GM19467 (cell line): ENCODE data around the gene UBE2J2.

Source experiments
- ATAC-seq: cut with Tn5 transposase; IDR thresholded peaks from one replicate; pipeline ENCODE4 v1.9.1; 2021; ENCODE audit warnings: mild to moderate bottlenecking, moderate library complexity; ENCODE audit not compliant: unreplicated experiment

Gene UBE2J2

DNA sequence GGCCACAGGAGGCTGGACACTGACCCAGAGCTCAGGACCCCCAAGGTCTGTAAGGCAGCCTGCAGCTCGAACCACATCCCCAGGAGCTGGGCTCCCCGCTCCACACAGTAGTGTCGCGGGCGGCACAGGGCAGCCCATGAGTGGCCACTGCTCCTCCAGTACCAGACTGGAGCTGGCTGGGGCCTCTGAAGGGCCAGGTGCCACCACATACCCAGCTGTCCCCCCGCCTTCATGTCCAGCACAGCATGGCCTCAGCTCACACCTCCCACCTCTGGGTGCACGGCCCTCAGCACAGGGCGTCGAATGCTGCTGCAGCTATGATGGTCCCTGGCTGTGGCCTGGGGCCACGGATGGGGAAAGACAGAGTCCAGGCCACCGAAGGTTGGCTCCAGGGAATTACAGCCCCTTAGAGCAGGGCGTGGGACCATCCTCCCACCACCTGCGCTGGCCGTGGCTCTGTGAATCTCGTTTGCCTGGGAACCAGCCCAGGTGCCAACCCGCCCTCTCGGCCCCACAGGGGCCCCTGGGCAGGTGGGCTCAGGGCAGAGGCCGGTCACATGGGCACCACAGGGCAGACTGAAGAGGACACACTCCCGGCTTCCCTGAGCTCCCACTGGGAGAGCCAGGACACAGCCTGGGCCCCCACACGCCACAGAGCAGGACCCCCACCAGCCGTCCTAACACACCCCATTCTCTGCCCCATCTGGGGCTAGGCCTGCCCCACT is 57.6 kb downstream of the UBE2J2 start:
- no peak for ATAC-seq

DNA sequence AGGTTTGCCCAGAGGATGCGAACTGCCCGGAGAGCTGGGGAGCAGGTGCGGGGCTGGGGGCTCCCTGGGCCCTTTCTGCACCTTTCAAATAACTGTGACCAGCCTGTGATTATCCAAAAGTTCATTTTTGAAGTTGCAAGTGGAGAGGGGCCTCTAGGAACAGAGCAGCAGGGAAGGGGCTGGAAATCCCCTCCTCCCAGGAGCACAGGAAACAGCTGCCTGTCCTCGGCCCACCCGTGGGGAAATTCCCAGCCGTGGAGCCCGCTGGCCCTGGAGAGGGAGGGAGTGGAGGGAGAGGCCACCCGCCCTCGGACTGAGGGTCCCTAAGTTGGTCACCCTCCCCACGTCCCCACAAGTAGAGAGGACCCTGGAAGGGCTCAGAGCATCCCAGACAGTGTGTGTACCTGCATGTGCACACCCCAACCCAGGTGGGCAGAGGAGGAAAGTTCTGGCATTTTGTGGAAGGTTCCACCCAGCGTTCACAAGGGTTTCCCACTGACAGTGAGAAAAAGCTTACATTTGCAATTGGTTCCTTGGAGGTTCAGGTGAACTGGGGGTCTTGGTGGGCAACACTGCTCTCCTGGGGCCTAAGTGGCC is 58.5 kb downstream of the UBE2J2 start:
- ATAC-seq: no peak

DNA sequence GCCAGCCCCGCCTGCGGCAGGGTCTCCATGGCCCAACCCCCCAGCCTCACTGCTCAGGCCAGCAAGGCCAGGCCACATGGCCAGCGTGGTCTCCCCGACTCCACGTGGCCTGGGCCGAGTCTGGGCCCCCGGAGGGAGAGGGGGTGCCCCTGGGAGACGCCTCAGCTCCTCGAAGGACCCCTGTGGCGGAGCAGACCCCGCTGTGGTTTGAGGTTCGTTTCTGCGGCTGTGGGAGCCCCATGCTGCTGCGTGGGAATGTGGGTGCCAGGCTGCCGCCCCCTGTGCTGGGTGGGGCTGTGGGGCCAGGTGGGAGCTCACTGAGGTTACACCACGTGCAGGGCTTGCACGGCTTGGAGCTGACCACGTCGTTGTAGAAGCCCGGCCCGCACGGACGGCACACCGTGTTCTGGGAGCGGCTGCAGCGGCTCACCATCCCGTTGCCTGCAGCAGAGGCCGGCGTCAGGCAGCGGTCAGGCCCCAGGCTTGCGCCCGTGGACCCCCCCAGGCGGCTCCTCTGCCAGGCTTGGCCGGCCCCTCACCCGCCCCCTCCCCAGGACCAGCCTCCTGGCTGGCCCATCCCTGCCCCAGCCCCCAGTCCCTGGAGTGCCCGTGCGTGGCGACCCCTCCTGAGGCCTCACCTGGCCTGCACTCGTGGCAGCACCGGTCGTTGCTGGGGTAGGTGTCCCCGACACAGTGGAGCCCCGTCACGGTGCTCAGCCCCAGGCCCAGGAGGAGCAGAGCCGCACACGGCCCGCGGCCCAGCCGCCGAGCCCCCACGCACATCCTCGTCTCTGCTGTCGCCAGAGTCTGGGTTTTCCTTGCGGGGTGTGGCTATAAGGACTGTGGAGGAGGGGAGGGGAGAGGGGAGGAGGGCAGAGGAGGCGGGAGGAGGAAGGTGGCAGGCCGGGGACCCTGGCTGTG is 60.0 kb downstream of the UBE2J2 start, which contains the start of gene TNFRSF4:
Gene TNFRSF4 (minus strand): TSS at position 809 of the 921 bp plus-strand sequence. CDS start 26 bp downstream, at position 783.
- no peak for ATAC-seq

DNA sequence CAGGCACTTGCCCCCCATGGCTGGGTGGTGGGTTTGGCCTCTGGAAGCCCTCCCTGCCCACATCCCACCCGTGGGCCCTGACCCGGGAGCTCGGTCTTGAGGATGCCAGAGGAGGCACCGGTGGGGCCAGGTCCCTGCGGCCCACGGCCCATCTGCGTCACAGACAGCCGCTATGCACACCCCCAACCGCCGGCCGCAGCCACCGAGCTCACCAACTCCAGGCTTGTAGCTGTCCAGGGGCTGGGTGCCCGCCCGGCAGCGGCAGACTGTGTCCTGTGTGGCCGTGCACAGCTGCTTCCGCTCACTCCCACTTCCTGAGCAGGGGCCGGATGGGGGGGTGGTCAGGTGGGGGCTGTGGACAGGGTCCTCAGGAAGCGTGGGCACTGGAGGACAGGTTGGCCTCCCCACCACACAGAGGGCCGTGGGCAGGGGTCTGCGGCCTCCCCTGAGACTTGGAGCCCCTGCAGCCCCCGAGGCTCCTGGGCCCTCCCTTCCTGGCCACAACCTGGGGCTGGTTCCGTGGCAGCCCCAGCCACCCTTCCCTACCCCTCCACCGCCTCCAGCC is 60.8 kb downstream of the UBE2J2 start:
- ATAC-seq: no peak

DNA sequence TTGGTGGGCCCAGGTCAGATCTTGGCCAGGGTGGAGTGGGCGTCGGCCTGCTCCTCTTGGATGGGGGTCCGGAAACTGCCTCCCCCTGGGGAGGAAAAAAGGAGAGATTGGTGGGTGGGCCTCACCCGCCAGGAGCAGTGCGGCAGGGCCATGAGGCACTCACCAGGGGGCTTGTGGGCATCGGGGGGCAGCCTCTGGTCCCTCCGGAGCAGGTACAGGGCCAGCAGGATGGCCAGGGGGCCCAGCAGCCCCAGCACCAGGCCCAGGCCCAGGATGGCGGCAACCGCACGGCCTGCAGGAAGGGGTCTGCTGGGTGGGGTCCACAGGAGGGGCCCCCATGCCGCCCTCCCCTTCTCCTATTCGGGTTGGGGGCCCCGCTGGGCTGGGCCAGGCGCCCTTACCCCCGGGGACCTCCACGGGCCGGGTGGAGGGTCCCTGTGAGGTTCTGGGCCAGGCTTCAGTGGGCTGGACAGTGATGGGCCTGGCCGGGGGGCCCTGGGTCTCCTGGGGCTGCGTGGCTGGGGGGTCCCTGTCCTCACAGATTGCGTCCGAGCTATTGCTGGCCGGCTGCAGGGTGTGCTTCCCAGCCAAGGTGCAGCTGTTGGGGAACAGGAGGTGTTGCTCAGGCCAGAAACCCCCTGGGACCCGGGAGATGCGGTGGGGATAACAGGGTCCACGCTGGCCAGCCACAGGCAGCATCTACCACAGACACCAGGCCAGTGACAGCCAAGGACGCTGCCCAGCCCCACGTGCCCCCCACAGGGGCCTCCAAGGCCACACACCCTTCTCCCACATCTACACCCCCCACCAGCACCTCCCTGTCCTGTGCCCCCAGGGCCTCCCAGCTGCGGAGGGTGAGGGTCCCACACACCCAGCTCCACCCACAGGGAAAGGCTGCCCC is 61.9 kb downstream of the UBE2J2 start:
- no peak for ATAC-seq

DNA sequence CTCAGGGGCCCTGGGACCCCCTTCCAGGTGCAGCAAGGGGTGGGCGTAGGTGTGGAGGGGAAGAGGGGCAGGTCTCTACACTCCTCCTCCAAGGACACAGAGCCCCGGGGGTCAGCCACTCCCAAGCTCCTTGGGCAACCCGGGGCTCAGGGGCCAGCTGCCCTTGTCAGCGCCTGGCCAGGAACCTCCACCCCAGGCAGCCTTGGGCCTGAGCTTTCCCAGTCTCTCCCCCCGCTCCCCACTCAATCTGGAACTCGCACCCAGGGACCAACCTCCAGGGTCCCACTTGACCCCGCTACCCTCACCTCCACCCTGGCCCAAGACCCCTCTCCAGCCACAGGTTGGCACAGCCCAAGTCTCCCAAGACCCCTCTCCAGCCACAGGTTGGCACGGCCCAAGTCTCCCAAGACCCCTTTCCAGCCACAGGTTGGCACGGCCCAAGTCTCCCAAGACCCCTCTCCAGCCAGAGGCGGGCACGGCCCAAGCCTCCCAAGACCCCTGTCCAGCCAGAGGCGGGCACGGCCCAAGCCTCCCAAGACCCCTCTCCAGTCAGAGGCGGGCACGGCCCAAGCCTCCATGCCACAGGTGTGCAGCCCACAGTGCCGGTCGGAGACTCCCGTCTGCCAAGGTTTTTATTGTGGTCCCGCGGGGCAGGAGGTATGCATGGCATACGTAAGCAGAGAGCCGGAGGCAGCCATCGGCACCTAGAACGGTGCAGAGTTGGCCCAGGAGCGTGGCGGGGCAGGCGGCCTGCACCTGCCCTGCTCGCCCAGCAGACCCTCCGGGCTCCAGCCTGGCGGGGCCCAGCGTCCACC is 62.7 kb downstream of the UBE2J2 start:
- no peak for ATAC-seq

- ATAC-seq: no peak
Measured at GRCh38 chr1:1208713-1209433, 64.8 kb downstream of the UBE2J2 start.

GRCh38 chr1:1207571-1207892 is 66.1 kb downstream of the UBE2J2 start:
- no peak for ATAC-seq

DNA sequence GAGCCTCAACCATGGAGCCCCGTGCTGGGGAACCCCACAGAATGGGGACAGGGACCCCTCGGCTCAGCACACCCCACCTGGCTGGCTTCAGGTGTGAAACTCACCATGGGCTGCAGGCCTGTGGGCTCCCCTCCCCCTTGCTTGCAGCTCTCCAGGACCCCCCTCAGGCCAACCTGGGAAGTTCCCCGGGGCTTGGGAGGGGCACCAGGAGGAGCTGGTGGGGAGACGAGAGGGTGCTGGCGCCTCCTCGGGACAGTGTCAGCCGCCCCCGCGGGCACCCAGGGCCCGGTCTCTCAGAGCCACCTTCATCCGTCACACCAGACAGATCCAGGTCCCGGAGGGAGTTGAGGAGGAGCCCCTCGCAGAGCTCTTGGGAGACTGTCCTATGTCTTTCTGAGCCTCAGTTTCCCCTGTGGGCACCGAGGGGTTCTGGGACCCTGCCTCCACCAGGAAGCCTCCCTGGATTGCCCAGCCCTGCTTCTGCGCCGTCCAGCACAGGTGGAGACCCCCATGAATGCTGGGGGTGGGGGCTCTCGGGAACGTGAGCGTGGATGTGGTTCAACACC is 66.6 kb downstream of the UBE2J2 start:
- ATAC-seq: no peak

GRCh38 chr1:1206376-1206965 is 67.2 kb downstream of the UBE2J2 start, which contains the start of gene TNFRSF18:
TNFRSF18 (minus strand) TSS chr1:1206592; CDS start chr1:1206571, 21 bp downstream.
- no peak for ATAC-seq

DNA sequence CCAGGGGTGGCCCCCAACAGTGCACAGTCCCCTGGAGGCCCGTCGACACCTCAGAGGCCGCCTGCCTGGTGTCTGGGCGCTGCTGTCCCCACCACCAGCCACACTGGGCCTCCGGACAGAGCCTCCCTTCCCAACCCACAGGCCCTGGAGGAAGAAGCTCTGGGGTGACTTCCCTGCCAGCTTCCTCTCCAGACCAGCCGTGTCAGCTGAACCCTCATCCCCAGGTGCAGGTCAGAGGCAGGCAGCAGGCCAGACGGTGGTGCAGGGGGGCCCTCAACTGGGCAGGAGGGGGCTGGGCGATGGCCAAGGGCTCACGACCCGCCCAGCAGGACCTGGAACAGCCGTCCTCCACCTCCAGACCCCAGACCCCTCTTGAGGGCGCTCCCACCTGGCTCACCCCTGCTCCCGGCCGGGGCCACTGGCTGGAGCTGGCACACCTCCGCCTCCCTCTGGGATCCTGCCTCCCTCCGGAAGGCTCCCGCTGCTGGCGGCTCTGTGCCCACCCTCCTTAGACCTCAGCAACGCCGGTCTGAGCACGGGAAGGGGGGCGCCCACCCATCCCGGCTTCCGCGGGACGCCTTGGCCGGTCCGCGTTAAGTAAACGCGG is 67.8 kb downstream of the UBE2J2 start:
- ATAC-seq: no peak

- no peak for ATAC-seq
Measured at GRCh38 chr1:1204998-1205768, 68.5 kb downstream of the UBE2J2 start.

DNA sequence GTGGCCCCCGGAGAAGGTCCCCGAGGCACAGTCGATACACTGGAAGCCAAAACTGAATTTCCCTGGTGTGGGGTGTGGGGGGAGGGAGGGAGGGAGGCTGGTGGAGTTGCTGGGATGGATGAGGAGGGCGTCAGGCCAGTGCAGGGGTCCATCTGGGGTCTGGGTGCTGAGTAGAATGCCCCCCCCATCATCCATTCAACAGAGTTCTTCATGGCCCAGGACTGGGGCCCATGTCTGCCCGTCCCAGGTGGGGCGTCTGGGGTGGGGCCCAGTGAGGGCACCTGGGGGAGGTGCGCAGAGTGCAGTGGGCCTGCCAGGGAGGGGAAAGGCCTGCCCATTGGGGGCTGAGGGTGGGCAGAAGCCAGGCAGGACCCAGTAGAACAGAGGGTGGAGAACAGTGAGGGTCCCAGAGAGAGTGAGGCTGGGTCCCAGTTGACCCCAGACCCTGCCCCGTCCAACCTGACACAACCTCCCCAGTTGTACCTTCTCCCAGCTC is 69.2 kb downstream of the UBE2J2 start:
- ATAC-seq: no peak
